ENCODE measurements around the gene CADPS2. TPM values are rescaled to one million over a fixed set of nuclear protein-coding genes. Genes with fewer than 3 reads are reported as not detected.

CADPS2 gene
- total RNA-seq, 1 donor, result 27.2 TPM

- DNase-seq (ENCODE audit: low read depth), result no peak
- no peak for TF ChIP-seq CTCF (IDR thresholded peaks at IDR 0.05; ENCODE audit: insufficient read depth, low read depth, low read length)
- no peak overlapping the region for H3K4me3 ChIP-seq (ENCODE audit: low read depth, low read length)
Observed at GRCh38 chr7:122675011-122675410, 211.2 kb downstream of the CADPS2 start.

GRCh38 chr7:122674502-122674901 is 211.8 kb downstream of the CADPS2 start:
- peak; percentile 62 for DNase-seq (ENCODE audit: low read depth)
- no peak for TF ChIP-seq CTCF (IDR thresholded peaks at IDR 0.05; ENCODE audit: insufficient read depth, low read depth, low read length)
- H3K4me3 ChIP-seq (ENCODE audit: low read depth, low read length), result no peak overlapping the region

GRCh38 chr7:122673951-122674350 is 212.3 kb downstream of the CADPS2 start:
- no peak for TF ChIP-seq CTCF (IDR thresholded peaks at IDR 0.05; ENCODE audit: insufficient read depth, low read depth, low read length)

GRCh38 chr7:122672536-122672935 is 213.7 kb downstream of the CADPS2 start:
- DNase-seq (ENCODE audit: low read depth), result no peak
- TF ChIP-seq CTCF (IDR thresholded peaks at IDR 0.05; ENCODE audit: insufficient read depth, low read depth, low read length), result no peak
- H3K4me3 ChIP-seq (ENCODE audit: low read depth, low read length), result no peak overlapping the region

More at GRCh38 chr7:122673951-122674350, 212.3 kb downstream of the CADPS2 start:
- H3K4me3 ChIP-seq (ENCODE audit: low read depth, low read length), result no peak overlapping the region
- DNase-seq (ENCODE audit: low read depth), result no peak

- no peak for TF ChIP-seq CTCF (IDR thresholded peaks at IDR 0.05; ENCODE audit: insufficient read depth, low read depth, low read length)
- DNase-seq (ENCODE audit: low read depth), result no peak
- no peak overlapping the region for H3K4me3 ChIP-seq (ENCODE audit: low read depth, low read length)
Observed at GRCh38 chr7:122663733-122664132, 222.5 kb downstream of the CADPS2 start.

GRCh38 chr7:122658856-122659255 is 227.4 kb downstream of the CADPS2 start:
- no peak for DNase-seq (ENCODE audit: low read depth)
- no peak overlapping the region for H3K4me3 ChIP-seq (ENCODE audit: low read depth, low read length)
- TF ChIP-seq CTCF (IDR thresholded peaks at IDR 0.05; ENCODE audit: insufficient read depth, low read depth, low read length), result no peak

- no peak for TF ChIP-seq CTCF (IDR thresholded peaks at IDR 0.05; ENCODE audit: insufficient read depth, low read depth, low read length)
- DNase-seq (ENCODE audit: low read depth), result no peak
- H3K4me3 ChIP-seq (ENCODE audit: low read depth, low read length), result no peak overlapping the region
Observed at GRCh38 chr7:122653685-122654084, 232.6 kb downstream of the CADPS2 start.
